ENCODE results near the gene TNIK. TPM values are rescaled to one million over a fixed set of nuclear protein-coding genes. Genes with fewer than 3 reads are reported as not detected.

Gene TNIK
- total RNA-seq, 1 donor from 2014 or later: 5.7 TPM

DNA sequence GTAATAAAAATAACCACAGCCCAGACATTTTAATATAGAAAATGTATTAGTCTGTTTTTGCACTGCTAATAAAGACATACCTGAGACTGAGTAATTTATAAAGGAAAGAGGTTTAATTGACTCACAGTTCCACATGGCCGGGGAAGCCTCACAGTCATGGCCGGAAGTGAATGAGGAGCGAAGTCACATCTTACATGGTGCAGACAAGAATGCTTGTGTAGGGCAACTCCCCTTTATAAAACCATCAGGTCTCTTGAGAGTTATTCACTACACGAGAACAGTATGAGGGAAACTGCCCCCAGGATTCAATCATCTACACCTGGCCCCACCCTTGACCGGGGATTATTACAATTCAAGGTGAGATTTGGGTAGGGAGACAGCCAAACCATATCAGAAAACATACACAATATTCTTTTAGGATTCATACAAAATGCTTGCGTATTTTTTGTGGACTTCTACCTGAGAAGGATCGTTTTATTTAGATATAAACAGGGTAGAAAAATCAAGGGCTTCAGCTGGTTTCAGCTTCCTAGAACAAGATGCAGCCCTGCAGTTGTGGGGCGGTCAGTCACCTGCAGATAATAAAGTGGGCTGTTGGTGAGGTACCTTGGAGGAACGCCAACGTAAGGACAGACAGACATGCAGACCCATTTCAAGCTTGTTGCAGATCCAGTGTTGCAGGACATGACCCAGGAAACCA lies 101.9 kb downstream of the TNIK start:
- DNase-seq: no peak

DNA sequence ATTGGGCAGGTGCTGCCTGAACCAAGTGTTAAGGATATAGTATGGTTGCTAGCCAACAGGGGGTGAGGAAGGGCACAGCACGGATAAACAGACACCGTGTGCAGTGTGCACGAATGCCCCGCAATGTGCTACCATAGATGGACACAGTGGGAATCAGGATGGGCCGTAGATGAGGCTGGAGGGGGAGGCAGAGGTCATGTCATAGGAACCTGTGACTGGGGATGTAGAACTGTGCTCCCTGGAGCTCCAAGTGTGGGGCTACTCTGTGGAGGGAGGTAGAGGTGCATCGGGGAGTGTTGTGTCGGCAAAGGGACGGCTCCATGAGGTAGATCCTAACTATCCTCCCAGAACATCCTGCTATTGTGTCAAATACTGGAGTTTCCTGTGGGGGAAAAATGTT lies 102.5 kb downstream of the TNIK start:
- no peak for DNase-seq

DNA sequence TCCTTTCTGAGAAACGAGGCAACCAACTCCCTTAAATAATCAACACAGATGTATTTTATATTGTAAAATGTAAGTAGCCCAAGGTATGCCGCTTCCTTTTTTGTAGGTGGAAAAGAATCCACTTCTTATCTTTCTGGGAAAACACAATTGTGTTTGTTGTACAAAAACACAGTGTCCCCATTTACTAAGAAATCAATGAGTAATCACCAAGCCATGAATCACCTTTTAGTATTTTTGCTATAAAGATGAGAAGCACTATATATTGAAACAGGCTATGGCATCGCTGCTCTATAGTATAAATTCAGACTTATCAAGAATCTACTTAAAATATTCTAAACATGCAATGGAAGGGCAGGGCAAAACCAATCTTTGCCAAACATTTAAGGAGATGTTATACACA lies 104.0 kb downstream of the TNIK start:
- DNase-seq: no peak

DNA sequence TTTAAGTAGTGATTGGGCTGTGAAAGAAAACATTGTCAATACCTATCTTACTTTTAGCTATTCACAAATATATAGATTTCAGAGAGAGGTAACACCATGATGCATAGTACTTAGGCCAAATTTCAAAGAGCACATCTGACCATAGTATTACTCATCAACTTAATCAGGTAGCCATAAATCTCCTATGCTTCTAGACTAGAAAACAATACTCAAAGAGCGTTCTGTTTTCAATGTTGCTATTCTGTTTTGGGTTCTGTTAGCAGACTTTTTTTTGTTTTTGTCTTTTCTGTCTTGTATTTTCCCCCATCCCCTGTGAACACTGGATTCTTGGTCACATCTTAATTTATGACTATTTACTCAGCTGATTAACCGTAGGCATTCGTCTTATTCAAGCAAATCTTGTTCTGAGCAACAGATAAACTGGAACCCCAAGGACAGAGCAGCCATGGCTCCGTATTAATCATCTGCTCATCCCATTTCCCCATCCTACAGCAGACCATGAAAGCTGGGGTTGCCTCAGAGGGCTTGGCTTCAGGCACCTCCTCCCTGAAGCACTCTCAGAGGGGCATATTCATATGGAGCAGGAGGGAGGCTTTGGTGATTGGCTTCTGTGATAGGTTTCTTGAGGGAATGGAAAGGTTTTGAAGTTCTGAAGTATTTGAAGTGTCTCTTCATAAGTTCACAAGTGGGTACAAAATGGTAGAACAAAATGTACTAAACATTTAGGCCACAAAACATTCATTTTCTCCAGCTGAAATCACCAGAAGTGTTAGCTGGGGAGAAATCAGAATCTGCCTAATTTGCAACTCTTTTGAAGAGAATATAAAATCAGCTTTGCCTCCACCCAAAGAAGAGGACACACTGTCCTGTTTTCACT lies 105.3 kb downstream of the TNIK start:
- DNase-seq: no peak

DNA sequence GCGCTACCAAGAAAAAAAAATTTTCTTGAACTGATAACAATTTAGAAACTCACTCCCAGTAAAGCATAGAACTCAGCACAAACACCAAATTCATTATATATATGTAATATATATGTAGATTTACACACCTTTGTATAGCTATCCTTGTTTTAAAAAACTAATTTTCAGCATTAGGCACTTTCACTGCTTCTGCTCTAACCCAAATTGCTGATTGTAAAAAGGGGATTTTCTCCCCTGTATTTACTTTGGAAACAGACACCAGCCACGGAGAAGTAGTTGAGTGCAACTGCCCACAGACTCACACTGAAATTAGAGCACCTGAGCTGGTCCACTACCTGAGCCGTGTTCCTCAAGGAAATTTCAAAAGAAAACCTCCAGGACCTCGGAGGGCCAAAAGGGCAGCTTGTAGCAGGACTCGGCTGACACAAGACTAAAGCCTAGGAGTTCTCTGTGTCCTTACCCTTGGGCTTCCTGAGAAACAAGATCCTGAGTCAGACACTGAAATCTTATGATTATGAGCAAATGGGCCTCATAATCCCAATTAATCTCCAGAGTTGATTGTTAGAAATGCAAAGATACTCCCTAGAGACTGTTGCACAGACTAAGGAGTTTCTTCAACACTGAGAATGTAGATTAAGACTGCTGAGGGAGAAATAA lies 106.0 kb downstream of the TNIK start:
- DNase-seq: no peak

DNA sequence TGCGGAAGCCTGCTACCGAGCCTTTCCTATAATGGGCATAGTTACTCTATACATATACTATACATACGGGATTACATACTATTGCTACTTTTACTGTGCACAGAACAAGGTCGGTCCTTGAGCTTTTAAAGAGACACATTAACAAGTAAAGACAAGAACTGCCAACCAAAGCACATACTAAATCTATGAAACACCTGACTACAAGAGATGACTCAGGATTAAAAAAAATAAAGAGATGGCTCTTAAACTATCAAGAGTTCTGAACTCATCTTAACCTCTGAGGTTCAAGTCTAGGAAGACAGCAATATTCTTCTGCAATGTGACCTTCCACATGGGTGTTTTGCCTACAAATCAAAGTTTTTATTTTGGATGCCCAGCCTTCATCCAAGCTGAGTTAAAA lies 106.8 kb downstream of the TNIK start:
- DNase-seq: no peak

DNA sequence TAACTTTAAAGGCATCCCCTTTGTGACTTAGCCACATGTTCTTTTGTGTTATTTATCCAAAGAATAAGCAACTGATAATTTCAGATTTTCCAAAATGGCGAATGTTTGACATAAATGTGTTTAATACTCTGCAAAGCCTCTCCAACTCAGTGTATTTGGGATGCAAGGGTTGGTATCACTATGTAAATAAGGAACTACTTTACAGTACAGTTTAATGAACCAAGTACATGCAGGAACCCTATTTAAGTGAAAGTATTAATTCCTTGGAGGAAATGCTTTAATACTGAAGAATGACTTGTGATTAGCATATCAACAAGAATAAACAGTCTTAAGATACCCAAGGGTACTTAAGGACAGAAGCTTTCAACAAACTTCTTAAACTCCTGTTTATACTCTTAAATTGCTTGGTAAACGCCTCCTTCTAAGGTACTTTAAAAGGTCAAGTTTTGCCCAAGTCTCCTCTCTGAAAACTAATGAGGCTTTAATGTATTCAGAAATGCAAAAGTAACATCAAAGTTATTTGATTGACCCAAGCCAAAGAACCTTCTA lies 107.7 kb downstream of the TNIK start:
- DNase-seq: no peak

DNA sequence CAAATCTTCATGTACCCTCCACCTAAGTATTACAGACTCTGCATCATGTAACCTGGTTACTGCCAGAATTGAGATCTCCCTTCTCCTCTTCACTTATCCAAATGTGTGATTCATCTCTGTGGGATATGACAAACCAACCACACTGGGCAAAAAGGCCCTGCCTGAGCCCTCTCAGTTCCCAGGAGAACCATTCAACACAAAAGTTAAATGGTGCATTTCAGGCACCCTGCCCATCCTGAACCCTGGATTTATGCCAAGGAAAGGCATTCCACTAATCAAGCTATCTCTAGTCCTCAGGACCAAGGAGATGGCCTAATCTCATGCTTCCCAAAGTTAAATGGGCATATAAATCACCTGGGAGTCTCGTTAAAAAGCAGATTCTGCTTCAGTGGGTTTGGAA lies 108.5 kb downstream of the TNIK start:
- DNase-seq: no peak

DNA sequence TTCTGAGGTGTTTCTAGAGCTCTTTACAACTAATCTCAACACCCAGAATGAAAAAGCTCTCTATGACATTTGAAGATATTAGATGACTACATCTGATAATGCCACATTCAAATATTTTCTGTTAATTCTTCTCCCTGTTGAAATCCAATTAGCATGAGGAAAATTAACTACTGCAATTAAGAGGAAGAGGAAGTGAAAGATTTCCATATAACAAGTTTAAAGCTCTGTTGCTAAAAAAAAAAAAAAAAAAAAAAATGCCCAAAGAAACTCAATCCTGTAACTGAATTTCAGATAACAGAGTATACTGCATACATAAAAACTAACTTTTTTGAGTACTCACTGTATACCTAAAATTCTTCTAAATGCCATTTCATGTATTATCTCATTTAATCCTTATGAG lies 109.8 kb downstream of the TNIK start:
- DNase-seq: no peak

DNA sequence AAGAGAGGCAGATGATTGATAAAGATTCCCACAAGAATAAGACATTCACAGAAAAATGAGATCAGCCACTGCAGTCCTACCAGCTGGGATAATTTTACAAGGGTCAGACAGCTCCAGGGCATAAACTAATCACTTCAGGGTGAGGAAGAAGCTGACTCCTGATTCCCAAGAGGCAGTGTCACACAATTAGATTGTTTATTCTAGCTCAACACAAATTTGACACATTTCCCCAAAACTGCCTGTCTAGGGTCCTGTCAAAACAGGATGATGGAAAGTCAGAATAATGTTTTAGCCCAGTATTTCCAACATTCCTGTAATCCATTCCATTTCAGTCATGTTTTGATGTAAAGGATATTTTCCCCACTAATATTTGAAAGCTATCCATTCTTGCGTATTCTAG lies 110.8 kb downstream of the TNIK start:
- no peak for DNase-seq

DNA sequence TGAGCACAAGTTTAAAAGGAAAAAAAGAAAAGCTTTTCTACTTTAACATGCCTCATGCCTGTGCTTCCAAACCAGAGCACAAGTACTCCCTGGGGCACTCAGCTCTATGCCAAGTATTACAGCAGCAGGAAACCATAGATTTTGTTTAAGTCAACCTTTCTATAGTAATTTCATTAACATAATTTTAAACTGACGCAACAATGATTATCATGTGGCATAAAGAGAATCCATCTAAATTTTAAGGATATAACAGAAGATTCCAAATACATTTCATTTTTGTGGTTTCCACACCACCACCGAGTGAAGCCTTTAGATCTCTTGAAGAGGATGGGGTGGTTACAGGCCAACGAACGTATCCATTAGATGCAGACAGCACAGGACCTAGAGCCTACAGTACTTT lies 112.1 kb downstream of the TNIK start:
- DNase-seq: peak; percentile 65

DNA sequence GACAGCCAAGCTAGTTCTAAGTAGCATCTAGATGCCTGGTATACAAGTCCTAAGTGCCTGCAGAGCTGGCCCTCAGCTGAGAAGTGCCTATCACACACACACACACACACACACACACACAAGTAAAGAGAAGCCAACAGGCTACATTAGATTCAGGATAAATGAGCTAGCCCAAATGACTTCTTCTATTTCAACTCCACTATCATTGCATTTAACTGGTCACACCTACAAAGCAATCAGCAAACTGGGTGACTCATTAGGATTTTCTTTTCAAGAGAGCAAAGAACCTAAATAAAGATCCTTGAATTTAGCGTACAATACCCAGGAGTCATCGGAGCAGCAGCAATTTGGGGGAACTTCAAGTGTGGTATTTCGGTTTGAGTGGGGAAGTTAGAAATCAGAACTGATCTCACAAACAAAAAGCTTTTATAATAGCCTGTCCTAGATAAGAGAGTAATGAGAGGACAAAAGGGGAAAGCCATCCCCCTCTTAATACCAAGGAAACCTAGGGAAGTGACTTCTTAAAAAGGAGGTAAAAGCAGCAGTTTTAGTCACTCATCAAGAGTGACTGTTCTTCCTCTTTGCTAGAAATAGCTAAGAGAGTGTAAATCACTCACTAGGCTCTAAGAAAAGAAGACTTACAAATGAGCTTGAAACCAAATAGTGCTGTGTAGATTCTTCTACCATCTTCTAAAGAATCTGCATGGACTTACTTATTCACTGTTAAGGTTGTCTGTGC lies 112.7 kb downstream of the TNIK start:
- no peak for DNase-seq

DNA sequence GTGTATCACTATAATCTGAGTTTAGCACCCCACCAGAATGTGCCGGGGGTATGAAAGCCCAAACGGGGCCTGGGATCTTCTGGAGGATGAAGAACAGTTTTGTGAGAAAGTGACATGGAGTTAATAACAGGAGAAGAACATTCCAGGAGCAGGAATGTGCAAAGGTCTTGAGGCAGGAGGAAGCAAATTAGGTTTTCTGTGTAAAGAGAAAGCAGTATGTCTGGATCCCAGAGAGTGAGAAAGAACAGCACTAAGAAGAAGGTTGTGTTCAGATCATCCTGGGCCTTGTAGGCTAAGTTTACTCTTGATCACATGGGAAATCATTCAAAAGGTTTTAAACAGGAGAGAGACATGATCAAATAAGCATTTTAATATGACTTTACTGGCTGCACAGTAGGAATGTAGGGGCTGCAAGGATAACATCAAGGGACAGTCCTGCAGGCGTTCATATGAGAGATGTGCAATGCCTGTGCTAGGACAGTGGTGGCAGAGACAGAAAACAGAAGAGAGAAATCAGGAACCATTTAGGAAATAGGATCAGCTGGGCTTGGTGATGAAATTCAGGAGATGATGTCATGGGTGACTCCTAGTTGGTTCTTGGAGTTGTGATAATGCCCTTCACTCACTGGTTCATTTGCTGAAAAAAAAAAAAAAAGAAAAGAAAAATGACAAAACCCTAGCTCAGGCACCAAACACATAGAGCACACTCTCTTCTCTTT lies 113.5 kb downstream of the TNIK start:
- DNase-seq: no peak

DNA sequence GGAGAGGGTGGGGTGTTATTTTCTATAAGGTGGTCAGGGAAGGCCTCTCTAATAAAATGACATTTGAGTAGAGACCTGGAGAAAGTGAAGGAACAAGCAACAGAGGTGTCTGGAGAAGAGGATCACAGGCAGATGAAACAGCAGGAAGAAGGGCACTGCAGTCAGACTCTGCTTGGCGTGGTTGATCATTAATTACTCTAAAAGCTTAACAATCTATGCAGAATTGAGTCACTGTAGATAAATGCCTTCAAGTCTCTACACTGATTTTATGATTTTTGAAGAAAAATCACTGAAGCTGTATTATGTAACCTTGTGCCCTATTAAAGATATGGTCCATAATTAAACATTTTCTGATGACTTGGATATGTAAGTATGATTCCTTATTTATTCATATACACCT lies 114.2 kb downstream of the TNIK start:
- DNase-seq: no peak

DNA sequence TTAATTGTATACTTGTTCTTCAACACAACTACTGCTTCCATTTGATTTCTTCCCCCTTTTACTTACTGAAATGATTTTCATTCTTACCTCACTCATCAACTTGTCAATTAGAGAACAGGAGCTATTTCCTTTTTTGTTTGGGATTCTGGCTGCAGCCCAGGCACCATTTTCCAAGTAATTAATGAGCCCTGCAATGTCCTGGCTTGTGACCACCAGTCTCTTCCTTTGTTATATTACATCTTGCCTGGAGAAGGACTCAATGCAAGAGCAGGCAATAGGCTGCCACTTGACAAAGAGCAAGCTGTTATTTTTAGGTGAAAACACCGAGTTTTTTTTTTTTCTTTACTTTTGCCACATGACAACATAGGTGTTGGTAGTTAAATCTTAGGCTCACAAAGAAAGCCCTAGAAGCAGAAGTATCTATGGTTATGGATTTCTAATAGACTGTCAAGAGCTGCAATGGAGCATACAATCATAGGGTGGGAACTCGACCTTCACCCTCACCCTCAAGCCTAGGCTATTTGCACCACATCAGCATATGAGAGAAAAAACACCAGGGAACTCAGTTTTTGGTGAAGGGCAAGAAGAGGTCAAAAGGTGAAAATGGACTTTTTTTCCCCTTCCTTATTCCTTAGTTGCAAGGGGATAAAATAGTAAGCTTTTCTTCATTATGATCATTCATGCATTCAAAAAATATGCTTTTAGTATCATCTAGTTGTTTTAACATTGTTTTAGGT lies 114.9 kb downstream of the TNIK start:
- DNase-seq: no peak

DNA sequence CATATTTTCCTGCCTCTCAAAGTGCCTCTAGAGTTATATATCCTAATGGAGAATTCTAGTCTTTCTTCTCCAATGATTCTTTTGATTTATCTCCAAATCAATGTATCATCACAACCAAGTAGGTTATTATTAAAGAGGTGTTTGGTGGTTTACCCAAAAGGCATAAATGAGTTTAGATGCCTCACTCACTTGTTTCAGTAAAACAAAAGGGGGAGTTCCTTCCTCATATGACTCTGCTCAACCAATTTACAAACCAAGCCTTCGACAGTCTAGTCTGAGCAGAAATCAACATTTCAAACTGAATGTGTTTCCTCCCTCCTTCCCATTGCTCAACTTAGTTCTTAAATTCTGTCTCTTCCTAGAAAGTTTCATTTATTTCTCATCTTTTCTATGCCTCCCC lies 116.5 kb downstream of the TNIK start:
- DNase-seq: no peak

DNA sequence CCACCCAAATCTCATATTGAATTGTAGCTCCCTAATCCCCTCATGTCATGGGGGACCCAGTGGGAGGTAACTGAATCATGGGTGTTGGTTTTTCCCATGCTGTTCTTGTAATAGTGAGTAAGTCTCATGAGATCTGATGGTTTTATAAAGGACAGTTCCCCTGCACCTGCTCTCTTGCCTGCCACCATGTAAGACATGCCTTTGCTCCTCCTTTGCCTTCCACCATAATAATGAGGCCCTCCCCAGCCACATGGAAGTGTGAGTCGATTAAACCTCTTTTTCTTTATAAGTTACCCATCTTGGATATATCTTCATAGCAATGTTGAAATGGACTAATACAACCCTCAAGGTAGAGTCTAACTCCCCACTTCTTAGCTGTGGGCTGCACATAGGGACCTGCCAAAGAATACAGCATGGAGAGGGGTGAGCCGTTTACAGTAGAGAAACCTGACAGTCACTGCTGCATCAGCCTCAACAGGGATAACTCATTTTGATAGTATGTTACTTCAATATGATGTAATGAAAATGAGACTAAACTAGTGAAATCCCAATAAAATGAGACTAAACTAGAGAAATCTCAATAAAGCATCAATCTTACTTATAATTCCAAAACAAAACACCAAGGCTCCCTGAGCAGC lies 117.3 kb downstream of the TNIK start:
- DNase-seq: no peak

DNA sequence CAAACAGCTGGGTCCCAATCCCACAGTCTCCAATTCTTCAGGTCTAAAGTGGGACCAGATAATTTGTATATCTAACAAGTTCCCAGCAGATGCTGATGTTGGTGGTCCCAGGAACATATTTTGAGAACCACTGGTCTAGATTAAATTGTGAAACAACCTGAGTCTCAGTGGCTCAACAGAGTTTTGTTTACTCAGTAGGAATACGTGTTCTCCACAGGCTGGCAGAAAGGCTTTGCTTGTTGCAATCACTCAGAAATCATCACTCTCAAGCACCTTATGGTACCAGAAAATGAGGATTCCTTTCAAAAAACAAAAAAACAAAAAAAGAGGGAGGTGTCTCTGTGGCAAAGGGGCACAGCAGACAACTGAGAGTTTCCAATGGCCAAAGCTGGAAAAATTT lies 118.0 kb downstream of the TNIK start:
- no peak for DNase-seq

DNA sequence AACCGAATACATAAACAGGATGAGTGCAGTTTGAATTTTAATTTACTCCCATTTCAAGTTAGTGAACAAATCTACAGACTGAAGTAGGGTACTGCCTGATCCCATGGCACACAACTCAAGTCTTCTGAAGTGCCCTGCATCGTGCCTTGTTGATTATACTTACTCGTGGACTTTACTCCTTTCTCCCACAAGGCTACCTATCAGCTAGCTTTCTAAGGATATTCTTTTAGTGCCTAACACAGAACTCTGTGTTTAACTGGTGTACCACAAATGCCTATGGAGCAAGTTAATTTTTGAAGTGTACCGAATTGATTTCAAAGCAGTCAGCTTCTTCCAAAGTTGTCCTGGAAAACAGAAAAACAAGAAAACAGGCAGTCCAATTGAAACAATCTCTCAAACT lies 119.8 kb downstream of the TNIK start:
- no peak for DNase-seq

DNA sequence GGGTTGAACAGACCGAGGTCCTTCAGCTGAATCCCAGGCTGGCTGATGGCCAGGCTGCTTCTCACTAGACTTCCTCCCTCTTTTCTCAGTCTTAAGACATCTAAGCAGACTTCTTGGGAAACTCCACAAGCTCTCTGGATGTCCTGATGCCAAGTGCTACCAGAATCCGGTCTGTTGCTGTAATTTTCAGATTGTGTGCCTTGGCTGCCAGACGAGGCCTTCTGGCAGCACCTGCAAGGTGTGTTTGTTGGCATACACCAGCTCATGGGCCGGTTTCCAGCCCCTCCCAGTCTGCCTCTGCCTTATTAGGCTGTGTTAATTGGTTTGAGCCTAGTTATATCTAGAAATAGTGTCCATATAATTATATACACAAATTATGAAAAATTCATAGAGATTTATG lies 120.6 kb downstream of the TNIK start:
- DNase-seq: no peak
